ENCODE measurements around the gene NFIA.

DNA sequence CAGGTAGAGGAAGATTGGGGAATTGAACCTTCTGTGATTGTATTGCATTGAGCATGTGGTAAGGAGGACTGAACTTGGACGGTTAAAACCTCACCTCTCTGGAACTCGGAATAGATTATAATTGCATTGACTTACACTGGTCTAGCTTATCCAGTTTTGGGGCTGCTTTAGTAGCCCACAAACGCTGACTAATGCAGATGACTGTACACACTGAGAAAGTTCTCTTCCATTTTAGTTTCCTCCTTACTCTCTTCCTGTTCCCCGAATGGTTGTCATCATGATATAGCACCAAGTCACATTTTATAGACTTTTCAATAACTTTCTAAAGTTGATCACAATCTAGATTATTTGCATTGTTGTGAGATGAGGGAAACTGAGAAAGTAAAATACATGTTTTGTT lies 78.2 kb downstream of the NFIA start:
- TF ChIP-seq CTCF (IDR thresholded peaks at IDR 0.05) (no peak), POLR2A (IDR thresholded peaks at IDR 0.05) (no peak)

Measured in prostate gland (tissue), 2 donors.